GM19463 (cell line): Measurements from ENCODE around the gene HSPG2.
"Not testable (repeated sequence)": the region's sequence is repeated elsewhere in the genome, so short reads cannot be mapped to it uniquely, and the experiment has no call there.

ENCODE experiments used
- ATAC-seq: cut with Tn5 transposase; IDR thresholded peaks from one replicate; pipeline ENCODE4 v1.9.1; 2021; ENCODE audit warnings: mild to moderate bottlenecking, moderate library complexity; ENCODE audit not compliant: unreplicated experiment

HSPG2 gene

DNA sequence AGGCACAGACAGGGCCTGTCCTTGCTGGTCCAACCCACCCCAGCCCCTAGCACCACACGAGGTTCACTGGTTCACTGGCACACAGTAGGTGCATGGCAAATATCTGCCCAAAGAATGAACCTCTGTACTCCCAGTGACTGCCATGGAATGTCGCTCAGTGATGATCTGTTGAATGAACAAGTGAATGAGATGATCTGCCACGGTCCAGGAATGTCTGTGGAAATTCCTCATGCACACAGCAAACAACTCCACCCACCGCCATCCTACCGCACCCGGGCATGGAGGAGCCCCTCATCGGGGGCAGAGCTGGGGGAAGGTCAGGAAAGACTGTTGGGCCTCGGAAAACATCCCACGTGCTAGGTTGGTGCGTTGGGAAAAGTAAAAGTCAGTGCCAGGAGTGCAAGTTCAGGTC lies 1.7 kb downstream of the HSPG2 start:
- ATAC-seq = no peak

DNA sequence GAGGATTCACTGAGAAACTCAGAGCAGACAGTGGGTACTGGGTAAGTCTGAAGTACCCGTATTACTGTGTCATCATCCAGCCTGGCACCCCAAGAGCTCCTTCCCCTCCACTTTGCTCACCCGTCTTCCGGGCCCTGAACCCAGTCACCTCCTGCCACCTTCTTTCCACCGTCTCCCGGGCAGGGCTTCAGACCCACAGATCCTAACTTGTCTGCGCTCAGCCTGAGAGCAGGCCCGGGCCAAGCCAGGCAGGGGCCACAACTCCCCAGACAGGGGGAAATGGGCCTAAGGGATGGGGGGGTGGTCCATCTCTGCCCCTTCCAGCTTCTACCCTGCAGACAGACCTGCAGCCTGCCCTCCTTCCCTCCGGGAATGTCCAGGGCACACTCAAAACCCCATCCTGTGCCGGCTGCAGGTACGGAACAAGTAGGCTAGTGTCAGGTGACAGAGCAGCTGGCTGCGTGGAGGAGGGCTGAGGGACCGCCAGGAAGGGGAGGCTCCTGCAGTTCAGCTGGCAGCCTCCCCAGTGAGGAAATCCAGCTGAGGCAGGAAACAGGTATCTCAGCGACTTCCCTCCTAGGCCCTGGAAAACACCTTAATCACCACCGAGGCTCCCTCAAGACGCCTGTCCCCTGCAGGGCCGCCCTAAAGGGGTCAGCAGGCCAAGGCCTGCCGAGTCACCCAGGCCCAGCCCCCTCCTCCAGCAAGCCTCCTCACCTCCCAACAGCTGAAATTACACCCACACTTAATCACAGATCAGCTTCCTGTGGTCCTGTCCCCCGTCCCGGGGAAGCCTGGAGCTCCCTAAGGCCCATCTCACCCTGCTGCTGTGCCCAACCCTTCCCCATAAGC lies 3.5 kb downstream of the HSPG2 start:
- ATAC-seq = no peak

DNA sequence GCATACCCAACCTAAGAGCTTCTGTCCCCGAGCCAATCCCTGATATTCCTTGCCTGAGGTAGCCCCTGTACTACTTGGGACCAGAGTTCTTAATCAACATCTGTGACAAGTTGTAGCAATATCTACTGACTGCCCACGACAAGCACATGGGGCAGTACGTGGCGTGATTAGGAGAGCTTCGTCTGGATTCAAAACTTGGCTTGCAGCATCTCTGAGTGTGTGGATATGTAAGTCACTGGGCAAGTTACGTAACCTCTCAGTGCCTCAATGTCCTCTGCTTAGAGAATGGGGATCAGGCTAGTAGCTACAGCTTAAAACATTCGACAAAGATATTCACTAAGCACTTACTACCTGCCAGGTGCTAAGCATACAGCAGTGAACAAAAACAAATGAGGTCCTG lies 5.0 kb downstream of the HSPG2 start:
- ATAC-seq = no peak

DNA sequence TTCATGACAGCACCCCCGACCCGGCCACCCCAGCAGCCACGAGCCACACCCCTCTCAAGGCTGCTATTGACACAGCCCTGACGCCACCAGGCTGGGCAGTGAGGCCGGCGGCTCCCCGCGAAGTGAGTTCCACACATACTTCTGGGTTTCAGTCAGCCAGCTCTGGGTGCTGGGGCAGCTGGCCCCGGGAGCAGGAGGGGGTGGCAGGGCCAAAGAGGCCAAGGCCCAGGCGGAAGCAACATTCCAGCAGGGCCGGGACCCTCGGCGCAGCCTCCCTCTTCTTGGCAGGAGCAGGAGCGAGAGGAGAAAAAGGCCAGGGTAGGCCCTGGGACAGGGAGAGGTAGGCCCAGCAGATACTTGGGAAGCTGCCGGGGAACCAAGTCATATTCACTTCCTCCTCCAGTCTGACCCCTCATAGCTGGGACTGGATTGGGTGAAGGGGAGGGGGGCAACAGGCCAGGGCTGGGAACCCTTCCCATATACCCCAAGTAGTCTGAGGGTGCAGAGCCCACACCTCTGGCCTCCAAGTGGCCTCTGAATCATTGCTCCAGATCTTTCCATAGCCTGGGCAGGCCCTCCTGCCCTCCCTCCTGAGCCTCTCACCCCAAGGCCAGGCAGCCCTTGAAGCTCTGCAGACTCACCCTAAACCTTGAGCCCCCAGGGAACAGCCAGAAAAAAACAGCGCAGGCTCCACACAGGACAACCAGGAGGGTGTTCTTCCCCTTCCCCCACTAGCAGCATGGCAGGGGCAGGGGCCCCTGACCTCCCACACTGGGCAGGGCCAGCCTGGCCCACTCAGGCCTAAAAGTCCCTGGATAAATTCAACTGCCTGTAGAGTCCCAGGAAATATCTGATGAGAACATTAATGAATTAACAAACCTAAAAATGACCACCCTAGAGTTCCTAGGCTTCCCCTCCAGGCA lies 5.7 kb downstream of the HSPG2 start:
- no peak for ATAC-seq

DNA sequence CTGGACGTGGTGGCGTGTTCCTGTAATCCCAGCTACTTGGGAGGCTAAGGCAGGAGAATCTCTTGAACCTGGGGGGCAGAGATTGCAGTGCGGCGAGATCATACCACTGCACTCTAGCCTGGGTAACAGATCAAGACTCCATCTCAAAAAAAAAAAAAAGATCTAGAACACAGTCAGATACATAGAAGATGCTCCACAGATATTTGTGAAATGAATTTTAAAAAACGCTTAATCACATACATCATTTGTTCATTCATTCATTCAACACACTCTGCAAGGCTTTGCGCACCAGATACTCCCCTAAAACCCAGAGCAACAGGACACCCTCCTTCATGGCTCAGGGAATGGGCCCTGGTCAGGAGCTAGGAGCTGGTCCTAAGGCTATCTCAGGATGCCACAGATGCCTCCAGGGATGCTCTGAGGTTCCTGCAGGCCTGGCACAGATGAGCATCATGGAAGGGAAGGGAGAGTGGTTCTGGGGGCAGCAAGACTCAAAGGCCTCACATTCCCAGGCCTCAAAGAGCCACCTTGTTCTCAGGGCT lies 6.4 kb downstream of the HSPG2 start:
- no peak for ATAC-seq

DNA sequence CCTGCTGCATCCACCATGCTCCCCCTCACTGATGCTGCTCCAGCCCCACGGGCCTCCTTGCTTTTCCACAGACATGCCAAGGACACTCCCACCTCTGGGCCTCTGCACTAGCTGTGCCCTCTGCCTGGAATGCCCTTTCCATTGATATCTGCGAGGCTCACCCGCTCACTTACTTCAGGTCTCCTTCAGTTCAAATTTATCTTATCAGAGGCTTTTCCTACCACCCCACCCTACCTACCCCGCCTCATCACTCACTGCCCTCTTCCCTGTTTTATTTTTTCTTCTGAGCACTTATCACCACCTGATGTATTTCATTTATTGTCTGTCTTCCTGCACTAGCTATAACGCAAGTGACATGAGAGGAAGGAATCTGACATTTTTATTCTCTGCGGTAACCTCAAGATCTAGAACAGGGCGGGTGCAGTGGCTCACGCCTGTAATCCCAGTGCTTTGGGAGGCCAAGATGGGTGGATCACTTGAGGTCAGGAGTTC lies 7.0 kb downstream of the HSPG2 start:
- ATAC-seq = no peak

DNA sequence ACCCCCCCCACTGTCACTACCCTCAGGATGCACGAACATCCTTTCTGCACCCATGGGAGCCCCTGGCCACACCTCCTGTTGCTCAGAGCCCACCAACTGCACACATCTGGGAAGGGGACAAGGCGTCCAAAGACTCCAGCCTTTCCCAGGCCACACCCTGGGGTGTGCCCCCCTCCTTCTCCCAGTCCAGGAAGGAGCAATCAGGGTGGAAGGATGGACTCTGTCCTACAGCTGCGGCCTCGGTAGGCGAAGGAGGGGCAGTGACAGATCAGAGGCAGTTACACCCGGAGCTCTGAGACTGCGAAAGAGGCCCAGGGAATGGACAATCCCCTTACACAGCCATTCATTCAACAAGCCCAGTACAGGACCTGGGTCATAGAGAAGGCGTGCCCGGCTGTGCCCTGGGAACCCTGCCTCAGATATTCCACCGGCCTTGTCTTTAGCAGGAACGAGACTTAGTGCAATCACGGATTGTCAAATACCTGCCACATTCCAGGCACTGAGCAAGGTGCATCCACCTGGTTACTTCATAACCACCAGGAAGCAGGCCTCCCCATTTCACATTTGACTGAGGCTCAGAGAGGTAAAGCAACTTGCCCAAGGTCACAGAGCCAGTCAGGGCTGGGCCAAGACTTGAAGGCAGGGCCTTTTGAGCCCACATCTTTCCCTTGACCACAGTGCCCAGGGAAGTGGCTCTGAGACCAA lies 9.4 kb downstream of the HSPG2 start:
- ATAC-seq = no peak

DNA sequence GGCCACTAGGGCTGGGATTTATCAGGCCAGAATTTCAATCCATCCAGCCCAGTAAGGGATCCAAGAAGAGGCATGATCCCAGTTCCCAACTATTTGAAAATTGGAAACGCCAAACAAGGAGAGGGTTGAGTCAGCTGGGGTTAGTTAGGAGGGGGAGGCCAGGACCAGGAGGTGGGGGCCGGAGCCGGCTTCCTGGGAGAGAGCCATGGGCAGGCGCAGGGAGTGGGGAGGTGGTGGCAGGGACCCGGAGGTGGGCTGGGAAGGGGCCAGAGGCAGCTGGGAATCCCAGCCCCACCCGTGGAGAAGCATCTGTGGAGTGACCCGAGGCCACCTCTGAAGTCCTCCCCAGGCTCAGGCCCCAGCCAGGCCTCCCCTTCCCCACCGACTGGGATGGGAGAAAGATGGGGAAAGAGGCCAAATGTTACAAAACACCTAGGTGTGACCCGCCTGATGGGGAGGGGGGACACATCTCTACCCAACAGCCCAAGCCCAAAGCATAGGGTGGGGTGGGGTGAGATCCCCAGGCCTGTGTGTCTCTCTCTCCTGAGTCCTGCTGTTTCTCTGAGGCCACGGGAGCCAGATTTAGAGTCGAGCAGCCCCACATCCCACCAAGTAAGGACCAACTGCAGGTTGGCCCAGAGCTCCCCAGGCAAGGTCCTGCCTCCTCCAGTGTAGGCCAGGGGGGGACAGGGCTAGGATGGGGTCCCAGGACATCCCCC lies 10.1 kb downstream of the HSPG2 start:
- ATAC-seq = no peak

DNA sequence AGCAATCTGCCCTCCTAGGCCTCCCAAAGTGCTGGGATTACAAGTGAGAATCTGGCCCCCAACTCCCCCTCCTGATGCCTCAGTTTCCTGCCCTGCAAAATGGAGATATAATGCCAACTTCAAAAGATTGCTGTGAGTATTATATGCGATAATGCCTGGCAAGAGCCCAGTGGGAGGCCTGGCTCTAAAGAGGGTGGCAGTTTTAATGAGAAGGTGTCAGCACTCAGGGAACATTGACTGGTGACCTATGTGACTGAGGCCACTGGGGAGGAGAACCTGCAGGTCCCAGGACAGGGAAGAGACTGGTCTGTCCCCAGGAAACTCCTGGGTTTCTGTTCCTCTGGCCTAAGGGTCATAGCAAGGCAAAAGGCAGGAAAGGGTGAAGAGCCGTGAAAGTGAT lies 11.0 kb downstream of the HSPG2 start:
- ATAC-seq = no peak

DNA sequence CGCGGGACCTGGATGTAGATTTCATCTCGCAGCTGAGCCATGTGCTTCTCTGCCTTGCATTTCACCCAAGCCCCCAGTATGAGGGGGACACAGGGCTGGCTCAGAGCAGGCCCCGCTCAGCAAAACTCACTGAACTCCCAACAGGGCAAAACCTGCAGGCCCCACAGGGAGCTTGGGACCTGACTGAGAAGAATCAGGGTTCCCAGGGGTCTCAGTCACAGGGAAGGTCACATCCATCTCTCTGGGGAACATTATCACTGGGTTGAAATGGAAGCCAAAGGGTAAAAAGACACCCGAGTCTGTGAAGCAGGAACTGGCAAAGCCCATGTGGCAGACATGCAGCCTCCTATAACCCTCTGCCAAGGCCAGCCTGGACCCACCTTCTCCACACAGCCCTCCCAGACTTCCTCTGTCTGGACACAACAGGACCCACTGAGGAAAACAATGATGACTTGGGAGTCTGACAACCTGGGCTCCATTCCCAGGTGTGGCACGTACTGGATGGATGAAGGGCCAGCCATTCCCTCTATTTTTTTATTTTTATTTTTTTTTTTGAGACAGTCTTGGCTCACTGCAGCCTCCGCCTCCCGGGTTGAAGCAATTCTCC lies 11.7 kb downstream of the HSPG2 start:
- ATAC-seq = no peak

DNA sequence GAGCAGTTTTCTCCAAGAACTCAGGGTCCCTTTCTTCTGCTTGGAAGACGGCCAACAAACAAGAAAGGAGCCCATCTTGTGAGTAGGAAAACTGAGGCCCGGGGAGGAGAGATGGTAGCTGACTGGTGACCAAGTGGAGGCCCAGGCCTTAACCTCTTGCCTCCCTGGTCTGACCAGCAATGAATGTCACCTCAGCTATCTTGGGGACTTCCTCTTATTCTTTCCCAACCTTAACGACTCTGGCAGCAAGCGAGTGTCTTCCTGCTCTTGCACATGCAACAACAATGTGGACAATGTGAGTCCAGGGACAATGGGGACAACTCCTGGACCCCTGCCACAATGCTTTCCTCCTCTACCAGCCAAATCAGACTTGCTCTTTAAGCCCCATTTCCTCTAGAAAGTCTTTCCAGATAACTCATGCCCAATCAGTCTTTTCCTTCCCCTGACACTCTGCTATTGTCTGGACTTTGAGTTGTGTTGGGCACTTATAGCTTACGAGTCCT lies 12.6 kb downstream of the HSPG2 start:
- ATAC-seq = no peak

DNA sequence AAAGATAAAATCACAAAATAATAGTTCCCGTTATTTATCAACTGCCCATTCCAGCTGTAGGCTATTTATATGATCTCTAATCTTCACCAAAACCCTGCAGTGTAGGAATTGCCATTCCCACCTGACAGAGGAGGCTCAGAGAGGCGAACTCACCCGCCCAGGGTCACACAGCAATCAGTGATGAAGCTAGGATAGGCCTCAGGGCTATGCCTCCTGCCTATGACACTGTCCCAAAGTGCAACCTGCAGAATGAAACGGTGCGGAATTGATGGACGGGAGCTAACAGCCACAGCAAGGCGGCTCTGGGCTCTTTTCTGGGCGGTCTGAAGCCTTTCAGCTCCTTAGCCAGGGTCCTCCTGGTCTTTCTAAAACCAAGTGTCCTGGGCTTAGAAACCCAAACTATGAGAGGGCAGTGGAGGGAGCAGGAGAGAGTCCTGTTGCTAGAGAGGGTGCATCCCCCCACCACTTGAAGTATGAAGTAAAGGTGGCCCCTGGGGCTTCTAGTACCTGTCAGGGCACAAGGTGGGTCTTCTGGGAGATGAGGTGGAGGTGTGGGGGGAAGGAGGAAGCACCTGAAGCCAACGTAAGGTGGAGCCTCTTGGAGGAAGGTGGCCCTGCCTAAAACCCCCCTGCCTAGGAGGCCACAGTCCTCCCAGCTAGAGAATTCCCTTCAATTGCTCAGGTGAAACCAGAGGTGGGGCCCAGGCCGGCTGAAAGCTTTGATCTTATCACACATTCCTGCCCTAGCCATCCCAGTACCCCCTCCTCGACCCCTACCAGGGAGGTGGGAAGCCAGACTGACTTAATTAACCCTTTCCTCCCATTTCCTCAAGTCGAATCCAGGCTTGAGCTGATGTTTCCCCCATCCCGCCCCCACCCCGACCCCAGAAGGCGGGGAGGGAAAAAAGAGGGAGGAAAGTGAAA lies 14.8 kb downstream of the HSPG2 start:
- ATAC-seq = no peak

DNA sequence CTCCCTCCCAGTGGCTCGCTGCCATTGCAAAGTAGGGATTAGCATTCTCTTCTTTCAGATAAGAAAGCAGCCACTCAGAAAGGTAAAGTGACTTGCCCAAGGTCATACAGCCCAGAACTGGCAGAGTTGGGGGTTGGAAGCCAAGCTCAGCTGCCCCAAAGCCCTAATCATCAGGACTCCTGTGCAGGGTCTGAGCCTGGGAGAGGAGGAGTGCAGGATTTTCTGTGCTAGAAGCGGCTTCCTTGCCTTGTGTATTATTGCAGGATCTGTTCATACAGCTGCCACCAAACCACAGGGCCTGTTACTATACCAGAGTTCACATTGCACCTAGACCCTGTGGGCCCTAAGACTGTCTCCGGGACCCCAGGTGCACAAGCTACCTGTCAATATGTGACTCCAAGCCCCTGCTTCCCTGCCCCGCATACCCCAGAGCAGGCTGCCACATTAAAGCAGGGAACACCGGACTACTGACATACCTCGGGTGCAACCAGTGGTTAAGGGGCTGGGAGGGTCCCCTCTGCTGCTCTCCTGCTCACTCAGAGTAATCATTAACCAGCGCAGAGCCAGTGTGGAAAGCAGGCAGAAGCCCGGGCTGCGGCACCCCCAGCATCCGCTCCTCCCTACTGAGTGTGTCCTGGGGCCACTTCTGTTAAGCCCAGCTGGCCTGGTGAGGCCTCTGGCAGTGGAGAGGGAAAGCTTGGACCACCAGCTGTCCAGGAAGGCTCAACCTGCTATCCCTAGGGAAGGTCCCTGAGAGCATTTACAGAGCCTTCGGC lies 15.8 kb downstream of the HSPG2 start:
- no peak for ATAC-seq

DNA sequence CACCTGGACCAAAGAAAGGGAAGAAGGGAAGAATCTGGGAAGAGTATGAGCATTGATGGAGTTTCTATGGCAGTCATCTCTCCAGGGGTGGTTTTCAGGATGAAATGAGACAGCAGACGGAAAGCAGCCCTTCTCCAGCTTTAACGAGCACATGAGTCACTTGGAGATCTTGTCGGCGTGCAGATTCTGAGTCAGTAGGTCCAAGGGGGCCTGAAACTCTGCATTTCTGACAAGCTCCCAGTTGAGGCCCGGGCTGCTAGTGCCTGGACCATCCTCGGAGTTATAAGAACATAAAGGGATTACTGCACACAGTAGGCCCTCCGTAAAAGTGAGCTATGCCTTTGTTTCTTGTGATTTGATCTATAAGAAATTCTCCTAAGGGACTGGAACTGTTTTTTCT lies 17.6 kb downstream of the HSPG2 start:
- no peak for ATAC-seq

DNA sequence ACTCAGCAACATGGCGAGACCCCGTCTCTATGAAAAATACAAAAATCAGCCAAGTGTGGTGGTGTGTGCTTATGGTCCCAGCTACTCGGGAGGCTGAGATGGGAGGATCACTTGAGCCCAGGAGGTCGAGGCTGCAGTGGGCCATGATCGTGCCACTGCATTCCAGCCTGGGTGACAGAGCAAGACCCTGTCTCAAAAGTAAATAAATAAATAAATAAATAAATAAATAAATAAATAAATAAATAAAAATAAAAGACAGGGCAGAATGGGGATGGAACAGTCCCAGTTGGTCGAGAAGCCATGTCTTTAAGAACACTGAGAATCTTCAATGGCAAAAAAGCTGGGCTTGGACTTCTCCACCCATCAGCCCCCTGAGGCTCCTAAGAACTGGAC lies 19.9 kb downstream of the HSPG2 start:
- not testable (repeated sequence) for ATAC-seq

DNA sequence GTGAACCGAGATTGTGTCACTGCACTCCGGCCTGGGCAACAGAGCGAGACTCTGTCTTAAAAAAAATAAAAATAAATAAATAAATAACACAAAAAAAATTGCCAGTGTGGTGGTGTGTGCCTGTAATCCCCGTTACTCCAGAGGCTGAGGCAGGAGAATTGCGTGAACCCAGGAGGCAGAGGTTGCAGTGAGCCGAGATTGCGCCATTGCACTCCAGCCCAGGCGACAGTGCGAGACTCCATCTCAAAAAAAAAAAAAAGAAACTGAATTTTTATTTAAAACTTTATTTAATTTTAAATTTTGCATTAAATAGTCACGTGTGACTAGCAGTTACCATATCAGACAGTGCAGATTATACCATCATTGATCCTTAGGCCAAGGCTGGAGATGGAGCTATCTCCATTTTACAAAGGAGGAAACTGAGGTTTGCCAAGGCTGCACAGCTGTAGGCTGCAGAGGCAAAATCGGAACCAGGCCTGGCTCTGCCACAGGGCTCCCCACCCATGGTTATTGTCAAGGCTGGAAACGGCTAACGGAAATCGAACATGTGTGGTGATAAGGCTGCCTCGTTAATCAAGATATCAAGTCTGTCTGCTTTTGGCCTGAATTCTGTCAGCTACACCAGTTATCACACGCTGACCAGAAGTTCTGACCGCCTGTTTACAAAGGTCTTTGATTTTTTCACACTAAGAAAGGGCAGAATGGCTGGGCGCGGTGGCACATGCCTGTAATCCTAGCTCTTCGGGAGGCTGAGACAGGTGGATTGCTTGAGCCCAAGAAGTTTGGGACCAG lies 20.5 kb downstream of the HSPG2 start:
- no peak for ATAC-seq
